ENCODE measurements around the gene MTA2.

Gene MTA2

GRCh38 chr11:62547691-62548281 lies 53.9 kb downstream of the MTA2 start:
- TF ChIP-seq, protein P1, sequence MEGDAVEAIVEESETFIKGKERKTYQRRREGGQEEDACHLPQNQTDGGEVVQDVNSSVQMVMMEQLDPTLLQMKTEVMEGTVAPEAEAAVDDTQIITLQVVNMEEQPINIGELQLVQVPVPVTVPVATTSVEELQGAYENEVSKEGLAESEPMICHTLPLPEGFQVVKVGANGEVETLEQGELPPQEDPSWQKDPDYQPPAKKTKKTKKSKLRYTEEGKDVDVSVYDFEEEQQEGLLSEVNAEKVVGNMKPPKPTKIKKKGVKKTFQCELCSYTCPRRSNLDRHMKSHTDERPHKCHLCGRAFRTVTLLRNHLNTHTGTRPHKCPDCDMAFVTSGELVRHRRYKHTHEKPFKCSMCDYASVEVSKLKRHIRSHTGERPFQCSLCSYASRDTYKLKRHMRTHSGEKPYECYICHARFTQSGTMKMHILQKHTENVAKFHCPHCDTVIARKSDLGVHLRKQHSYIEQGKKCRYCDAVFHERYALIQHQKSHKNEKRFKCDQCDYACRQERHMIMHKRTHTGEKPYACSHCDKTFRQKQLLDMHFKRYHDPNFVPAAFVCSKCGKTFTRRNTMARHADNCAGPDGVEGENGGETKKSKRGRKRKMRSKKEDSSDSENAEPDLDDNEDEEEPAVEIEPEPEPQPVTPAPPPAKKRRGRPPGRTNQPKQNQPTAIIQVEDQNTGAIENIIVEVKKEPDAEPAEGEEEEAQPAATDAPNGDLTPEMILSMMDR (IDR thresholded peaks at IDR 0.05; ENCODE audit: borderline replicate concordance, insufficient read depth, low read depth, low read length) = no peak
- no peak overlapping the region for H3K4me3 ChIP-seq (ENCODE audit: low read depth, low read length)

DNA sequence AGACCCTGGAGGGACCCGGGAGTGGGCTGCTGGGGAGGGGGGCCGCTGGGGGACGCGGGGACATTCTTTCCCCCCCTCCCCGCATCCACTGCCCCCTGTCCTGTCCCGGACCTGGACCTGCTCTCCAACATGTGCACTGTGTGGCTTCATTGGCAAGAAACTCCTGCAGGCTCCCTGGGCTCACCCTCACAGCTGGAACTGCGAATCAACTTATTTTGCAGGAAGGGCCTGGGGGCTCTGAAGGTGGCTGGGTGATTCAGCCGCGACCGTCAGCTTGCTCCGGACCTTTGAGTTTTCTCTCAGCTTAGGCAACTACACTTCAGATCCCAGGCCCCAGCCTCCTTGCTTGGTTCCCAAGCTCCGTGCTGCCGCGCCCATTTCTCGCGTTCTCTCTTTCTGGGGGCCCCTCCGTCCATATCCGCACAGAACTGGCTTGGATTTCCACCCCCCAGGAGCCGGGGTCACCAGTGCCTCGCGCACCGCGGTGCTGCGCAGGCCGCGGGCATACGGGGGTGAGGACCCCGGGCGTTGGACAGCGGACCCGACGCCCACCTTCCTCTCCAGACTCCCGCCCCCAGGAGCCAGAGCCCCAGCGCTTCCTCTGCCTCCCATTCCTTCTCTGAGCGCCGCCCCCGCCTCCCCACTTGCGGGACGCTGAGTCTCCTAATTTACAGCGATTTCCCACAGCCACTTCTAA lies 54.6 kb downstream of the MTA2 start:
- peak overlapping the region; percentile 8 for H3K4me3 ChIP-seq (ENCODE audit: low read depth, low read length)
- TF ChIP-seq, protein P1 (IDR thresholded peaks at IDR 0.05; ENCODE audit: borderline replicate concordance, insufficient read depth, low read depth, low read length) = no peak

GRCh38 chr11:62546244-62546928 lies 55.3 kb downstream of the MTA2 start, which contains the start of gene AHNAK:
Gene AHNAK (minus strand): TSS chr11:62546806. CDS start chr11:62536098, 10,708 bp downstream.
- H3K4me3 ChIP-seq (ENCODE audit: low read depth, low read length) = peak within 1 kb of the TSS; percentile 45

GRCh38 chr11:62545437-62546243 lies 56.0 kb downstream of the MTA2 start:
- peak overlapping the region; percentile 45 for H3K4me3 ChIP-seq (ENCODE audit: low read depth, low read length)
- TF ChIP-seq, protein P1 (IDR thresholded peaks at IDR 0.05; ENCODE audit: borderline replicate concordance, insufficient read depth, low read depth, low read length) = no peak

More at GRCh38 chr11:62546244-62546928, 55.3 kb downstream of the MTA2 start, which contains the start of gene AHNAK:
- TF ChIP-seq, protein P1 (IDR thresholded peaks at IDR 0.05; ENCODE audit: borderline replicate concordance, insufficient read depth, low read depth, low read length) = no peak

GRCh38 chr11:62544581-62545436 lies 56.9 kb downstream of the MTA2 start:
- H3K4me3 ChIP-seq (ENCODE audit: low read depth, low read length) = peak overlapping the region; percentile 45
- TF ChIP-seq, protein P1 (IDR thresholded peaks at IDR 0.05; ENCODE audit: borderline replicate concordance, insufficient read depth, low read depth, low read length) = no peak

Measured in GM12875 (cell line).